ENCODE data around the gene MTARC2. TPM values are rescaled to one million over a fixed set of nuclear protein-coding genes. Genes with fewer than 3 reads are reported as not detected.
"Not testable (repeated sequence)": the region's sequence is repeated elsewhere in the genome, so short reads cannot be mapped to it uniquely, and the experiment has no call there.

The MTARC2 gene
- total and polyA plus RNA-seq, 7 donors, result 4.8 to 22.7 (median 11.9) TPM

- no peaks in the 10 kb centered on the region for H3K9me3 ChIP-seq
- H3K4me3 ChIP-seq, result peak overlapping the region in 1 of 4 donors; percentile 4
- H3K27ac ChIP-seq, result peak overlapping the region; percentile 33 to 68 (median 42)
- peaks cover 0 to 22% (median 11%) of the 10 kb centered on the region in 4 donors for H3K4me1 ChIP-seq
- no peaks in the 10 kb centered on the region for H3K27me3 ChIP-seq
- no peak for DNase-seq
- intact Hi-C loops (cut with DNase I), result loop anchor here (1.0 kb wide), 1 partner anchor 42 kb away; the partner anchor contains the start of gene C1orf115
- WGBS, 2 donors, result 84% methylated on average over 7 of the region's 7 CpGs
- H3K36me3 ChIP-seq, result no peaks in the 10 kb centered on the region
- TF ChIP-seq POLR2A (IDR thresholded peaks at IDR 0.05), result no peak
- no peak for TF ChIP-seq EP300 (IDR thresholded peaks at IDR 0.05)
- no peak for TF ChIP-seq CTCF (IDR thresholded peaks at IDR 0.05)
- no peak for TF ChIP-seq POLR2AphosphoS5 (IDR thresholded peaks at IDR 0.05)
Measured at GRCh38 chr1:220732621-220733020, 15.5 kb upstream of the MTARC2 start.

GRCh38 chr1:220733086-220733601 is 15.0 kb upstream of the MTARC2 start:
- peak; percentile 87 for DNase-seq
- intact Hi-C loops (cut with DNase I), result loop anchor here (1.0 kb wide), 1 partner anchor 43 kb away; the partner anchor contains the start of gene C1orf115
- Histone ChIP-seq H3K9me3 (no peaks in the 10 kb centered on the region), H3K27ac (peak overlapping the region; percentile 33 to 68 (median 42)), H3K4me3 (peak overlapping the region in 3 of 4 donors; percentile 3 to 22 (median 4)), H3K4me1 (peaks cover 0 to 22% (median 11%) of the 10 kb centered on the region in 4 donors), H3K36me3 (no peaks in the 10 kb centered on the region), H3K27me3 (no peaks in the 10 kb centered on the region)
- no peak for TF ChIP-seq POLR2A (IDR thresholded peaks at IDR 0.05)
- peak; percentile 39 to 88 (median 77) for TF ChIP-seq CTCF (IDR thresholded peaks at IDR 0.05)
- no peak for TF ChIP-seq EP300 (IDR thresholded peaks at IDR 0.05)
- peak in 2 of 4 donors; percentile 14 to 25 for TF ChIP-seq POLR2AphosphoS5 (IDR thresholded peaks at IDR 0.05)
- WGBS, 2 donors, result 1 to 4% methylated on average over 15 of the region's 15 CpGs

- peaks cover 0 to 22% (median 11%) of the 10 kb centered on the region in 4 donors for H3K4me1 ChIP-seq
- no peak overlapping the region for H3K4me3 ChIP-seq
- 16 to 65% methylated on average over 11 of the region's 11 CpGs for WGBS, 2 donors
- H3K36me3 ChIP-seq, result no peaks in the 10 kb centered on the region
- intact Hi-C loops (cut with DNase I), result no loop called here
- no peak overlapping the region for H3K27ac ChIP-seq
- DNase-seq, result no peak
- H3K9me3 ChIP-seq, result no peaks in the 10 kb centered on the region
- H3K27me3 ChIP-seq, result no peaks in the 10 kb centered on the region
- TF ChIP-seq EP300 (IDR thresholded peaks at IDR 0.05) (no peak), POLR2AphosphoS5 (IDR thresholded peaks at IDR 0.05) (no peak), POLR2A (IDR thresholded peaks at IDR 0.05) (no peak), CTCF (IDR thresholded peaks at IDR 0.05) (no peak)
Measured at GRCh38 chr1:220734571-220735326, 13.4 kb upstream of the MTARC2 start.

DNA sequence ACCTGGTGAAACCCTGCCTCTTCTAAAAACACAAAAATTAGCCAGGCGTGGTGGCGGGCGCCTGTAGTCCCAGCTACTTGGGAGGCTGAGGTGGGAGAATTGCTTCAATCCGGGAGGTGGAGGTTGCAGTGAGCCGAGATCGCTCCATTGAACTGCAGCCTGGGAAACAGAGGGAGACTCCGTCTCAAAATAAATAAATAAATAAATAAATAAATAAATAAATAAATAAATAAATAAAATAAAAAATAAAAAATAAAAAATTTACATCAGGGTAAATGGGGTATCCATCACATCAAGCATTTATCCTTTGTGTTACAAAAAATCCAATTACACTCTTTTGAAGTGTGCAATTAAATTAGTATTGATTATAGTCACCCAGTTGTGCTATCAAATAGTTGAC is 11.8 kb upstream of the MTARC2 start:
- H3K4me1 ChIP-seq, result peaks cover 0 to 22% (median 11%) of the 10 kb centered on the region in 4 donors
- intact Hi-C loops (cut with DNase I); H3K27ac ChIP-seq; H3K27me3 ChIP-seq; H3K36me3 ChIP-seq; H3K9me3 ChIP-seq; H3K4me3 ChIP-seq; DNase-seq: not testable (repeated sequence)
- WGBS, 2 donors, result 97% methylated on average over 7 of the region's 7 CpGs

GRCh38 chr1:220741349-220741748 is 6.8 kb upstream of the MTARC2 start:
- no peak for DNase-seq
- TF ChIP-seq POLR2AphosphoS5 (IDR thresholded peaks at IDR 0.05) (no peak), EP300 (IDR thresholded peaks at IDR 0.05) (no peak), POLR2A (IDR thresholded peaks at IDR 0.05) (no peak), CTCF (IDR thresholded peaks at IDR 0.05) (no peak)
- Histone ChIP-seq H3K9me3 (no peaks in the 10 kb centered on the region), H3K27me3 (no peaks in the 10 kb centered on the region), H3K27ac (no peak overlapping the region), H3K36me3 (no peaks in the 10 kb centered on the region), H3K4me1 (no peaks in the 10 kb centered on the region), H3K4me3 (no peak overlapping the region)
- WGBS, 2 donors, result 59 to 61% methylated on average over 2 of the region's 2 CpGs
- intact Hi-C loops (cut with DNase I), result loop anchor here (10.0 kb wide), 1 partner anchor 217 kb away; the partner anchor contains the start of gene MARK1

Data from sigmoid colon (tissue), 7 donors.